GM15510 (cell line): ENCODE data around the gene PLXNA4.

Experiments used
- POLR2A ChIP-seq: IDR thresholded peaks from 3 replicates; pipeline ENCODE4 v1.6.1; 2011; ENCODE audit warnings: borderline replicate concordance; ENCODE audit not compliant: insufficient read length; ENCODE audit errors: extremely low read depth

Gene PLXNA4

DNA sequence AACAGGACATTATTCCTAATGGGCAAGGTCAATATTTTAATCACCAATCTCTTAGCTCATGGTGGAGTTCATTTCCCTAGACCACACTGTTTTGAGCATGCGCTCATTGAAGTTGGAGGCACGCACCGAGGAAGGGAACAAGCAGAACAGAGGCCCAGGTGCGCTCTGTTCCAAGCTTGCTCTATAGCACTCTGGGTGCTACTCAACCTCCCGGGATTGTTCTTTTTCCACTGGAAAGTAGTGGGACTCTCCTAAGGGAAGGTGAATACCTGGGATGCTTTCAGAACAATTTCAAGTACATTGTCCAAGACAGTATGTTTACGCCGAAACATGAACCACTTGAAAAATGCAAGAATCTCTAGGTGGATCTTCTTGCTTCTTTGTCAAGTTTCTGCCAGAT is 16.2 kb downstream of the PLXNA4 start:
- no peak for TF ChIP-seq POLR2A

DNA sequence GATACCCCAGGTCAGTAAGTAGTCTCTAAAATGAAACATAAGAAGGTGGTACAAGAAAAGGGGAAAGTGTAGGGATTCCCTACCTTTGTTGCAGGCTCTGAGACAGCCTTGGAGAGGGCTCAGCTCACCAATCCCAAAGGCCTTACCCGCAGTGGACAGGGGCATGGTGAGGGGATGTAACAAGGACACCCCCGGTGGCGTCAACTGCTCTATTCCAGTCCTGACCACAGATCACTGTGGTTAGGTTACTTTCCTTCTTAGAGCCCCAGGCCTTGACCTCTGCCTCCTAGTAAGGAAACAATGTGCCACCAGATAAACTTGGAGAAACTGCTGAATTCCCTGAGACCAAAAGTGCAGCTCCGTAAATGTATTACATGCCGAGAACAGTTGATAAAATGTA is 17.5 kb downstream of the PLXNA4 start:
- TF ChIP-seq POLR2A = no peak

DNA sequence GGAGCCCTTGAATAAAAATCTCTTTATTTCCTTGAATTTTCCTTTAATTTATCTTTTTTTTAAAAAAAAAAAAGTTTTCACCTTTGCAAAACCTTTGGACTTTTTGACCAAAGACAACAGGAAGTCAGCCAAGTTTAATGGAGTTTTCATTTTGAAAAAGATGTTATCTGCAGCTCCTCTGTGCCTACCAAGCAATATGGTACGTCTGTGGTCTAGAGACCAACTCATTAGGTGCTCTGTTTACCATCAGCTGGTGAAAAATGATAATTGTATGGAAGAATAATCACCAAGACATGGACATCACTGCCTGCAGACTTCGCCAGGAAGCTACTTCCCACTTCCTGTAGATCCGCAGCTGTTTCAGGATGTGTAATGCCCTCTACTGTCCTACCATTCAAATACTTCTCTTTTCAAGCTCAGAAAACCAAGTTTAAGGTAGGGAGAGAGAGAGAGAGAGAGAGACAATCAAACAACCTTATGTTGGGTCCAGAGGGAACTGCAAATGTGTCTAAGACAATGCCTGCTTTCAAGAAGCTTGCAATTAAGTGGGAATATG is 18.7 kb downstream of the PLXNA4 start:
- TF ChIP-seq POLR2A = no peak

DNA sequence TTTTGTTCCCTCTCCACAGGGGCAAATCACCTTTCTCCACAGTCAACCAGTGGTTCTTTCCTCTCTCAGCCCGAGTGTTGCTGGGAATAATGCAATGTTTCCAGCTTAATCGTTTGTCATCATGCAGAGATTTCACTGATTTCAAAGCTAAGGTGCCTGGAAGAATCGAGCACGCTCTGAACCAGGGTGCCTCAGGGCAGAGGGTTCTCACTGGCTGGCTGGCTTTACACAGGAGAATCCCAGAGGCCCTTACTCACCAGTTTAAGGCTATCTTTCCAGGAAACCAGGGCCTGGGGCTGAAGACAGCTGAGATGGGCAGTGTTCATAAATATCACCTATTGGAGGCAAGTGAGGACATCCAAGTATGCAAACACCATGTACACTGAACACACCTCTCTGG is 21.8 kb downstream of the PLXNA4 start:
- no peak for TF ChIP-seq POLR2A

DNA sequence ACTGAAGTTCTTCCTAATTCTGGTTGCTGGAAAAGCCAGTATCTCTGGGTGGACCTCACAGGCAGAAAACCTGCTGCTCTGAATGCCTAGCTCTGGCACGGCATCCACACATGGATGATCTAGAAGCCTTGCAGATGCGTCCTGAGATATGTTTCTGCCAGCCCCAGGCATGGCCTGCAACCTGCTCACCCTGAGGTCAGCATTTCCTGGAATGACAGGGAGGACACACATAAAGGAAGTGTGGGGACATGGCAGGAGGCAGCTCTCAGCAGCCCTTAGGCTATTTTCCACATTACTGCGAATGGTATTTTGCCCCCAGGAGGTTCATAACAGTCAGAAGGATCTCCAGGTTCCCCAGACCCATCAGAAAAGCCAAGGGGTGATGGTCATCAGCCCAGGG is 23.2 kb downstream of the PLXNA4 start:
- no peak for TF ChIP-seq POLR2A

DNA sequence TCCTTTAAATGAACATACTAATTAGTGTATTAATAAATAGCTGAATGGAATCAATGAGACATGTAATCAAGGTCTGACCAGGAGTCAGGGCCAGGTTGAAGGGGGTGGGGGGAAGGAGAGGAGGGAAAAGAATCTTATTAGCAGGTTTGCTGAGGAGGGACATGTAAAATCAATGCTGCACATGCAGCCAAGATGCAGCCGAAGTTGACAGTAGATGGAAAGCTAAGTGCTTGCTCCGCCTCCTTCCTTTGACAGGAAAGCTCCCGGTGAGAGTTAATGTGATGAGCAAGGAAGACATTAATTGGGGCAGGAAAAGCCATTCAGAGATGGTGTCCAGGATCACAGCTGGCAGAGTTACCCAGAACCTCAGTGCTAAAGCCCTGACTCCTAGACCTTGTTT is 24.4 kb downstream of the PLXNA4 start:
- TF ChIP-seq POLR2A = no peak

DNA sequence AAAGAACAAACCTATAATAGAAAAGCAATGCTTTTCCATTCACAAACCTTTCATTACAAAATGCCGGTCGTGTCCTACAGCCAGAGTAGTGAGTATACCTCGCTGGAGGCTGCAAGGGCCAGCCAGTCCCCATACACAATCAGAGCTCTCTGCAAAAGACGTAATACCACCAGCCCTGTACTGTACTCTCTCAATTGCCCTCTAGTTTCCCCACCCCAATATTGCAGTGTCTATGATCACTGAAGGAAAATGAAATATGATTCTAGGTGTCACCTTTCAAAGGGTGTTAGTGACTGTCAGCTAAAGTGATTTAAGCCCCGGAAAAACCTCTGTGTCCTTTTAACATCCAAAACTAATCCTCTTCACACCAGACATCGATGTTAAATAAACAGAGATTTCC is 24.8 kb downstream of the PLXNA4 start:
- no peak for TF ChIP-seq POLR2A

DNA sequence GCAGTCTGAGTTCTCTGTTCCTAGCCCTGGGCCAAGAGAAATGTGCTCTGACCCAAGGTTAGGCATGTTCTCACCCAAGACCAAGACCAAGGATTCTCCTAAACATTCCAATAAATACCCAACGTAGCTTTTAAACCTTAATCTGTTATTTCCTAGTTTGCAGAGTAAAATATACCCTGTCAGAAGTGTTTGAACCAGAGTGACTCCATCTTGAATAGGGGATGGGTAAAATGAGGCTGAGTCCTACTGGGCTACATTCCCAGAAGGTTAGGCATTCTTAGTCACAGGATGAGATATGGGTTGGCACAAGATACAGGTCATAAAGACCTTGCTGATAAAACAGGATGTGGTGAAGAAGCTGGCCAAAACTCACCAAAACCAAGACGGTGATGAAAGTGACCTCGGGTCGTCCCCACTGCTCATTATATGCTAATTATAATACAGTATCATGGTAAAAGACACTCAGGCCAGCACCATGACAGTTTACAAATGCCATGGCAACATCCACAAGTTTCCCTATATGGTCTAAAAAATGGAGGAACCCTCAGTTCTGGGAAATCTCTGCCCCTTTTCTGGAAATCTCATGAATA is 27.7 kb downstream of the PLXNA4 start:
- no peak for TF ChIP-seq POLR2A

DNA sequence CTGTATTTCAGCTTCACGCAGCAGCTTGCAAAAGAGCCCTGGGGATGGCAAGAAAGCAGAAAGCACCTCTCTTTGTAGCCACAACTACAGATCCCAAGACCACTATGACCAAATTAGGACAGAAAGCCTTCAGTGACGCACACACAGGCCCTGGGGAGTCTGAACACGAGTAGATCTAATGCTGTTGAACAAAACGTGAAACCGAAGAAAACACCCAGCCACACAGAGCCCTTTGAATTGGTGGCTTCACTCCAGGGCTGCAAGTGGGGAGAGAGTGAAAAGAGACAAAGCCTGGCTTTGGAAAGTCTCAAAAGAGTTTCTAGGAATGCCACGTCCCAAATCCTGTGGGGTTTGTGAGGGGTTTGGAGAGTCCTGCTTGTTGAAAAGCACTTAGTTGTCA is 28.4 kb downstream of the PLXNA4 start:
- no peak for TF ChIP-seq POLR2A

DNA sequence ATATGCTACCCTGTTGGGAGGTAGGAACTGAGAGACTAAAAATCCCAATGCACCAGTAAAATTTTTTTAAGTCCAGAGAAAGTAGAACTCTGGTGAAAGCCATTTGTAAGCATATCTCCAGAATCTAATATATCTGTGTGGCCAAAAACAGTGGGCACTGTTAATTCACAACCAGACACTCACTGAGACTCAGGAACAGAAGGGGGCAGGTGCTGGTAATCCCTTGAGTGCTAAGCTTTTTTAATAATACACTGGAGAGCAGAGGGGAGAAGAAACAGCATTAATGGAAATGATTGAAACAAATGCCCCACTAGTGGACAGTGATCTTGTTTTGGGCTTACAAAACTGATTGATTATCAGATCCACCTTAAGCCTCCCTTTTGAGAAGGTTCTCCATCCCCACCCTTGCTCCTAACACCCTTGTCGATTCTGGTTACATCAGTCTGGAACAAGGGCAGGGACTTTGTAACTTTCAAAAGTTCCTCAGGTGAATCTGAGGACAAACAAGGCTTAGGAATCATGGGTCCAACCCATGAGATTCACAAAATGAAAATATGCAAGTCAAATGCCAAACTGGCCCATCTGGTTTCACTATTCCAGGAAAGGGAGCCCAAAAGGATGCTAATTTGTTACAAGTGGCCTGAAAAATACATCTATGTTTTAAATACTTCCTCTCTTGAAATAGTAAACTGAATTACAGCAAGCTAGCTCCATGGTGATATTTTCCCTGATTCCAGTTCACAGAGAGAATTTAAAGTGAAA is 29.7 kb downstream of the PLXNA4 start:
- no peak for TF ChIP-seq POLR2A

DNA sequence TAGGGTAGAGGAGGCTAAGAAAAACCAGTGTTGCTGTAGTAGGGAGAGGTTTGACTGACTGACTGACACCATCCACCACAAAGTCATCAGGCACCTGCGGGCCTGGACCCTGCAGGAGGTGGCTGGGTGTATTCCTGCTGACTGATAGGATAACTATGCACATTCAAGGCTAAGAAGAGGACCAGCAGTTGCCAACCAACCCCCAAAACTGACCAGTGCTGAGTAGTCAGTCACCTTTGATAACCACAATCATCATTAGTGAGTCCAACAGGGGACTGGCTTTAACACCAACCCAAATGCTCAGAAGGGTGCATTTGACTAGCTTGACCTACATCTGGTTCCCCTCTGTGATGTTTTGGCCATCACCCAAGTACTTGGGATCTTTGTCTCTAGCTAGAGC is 30.5 kb downstream of the PLXNA4 start:
- TF ChIP-seq POLR2A = no peak

DNA sequence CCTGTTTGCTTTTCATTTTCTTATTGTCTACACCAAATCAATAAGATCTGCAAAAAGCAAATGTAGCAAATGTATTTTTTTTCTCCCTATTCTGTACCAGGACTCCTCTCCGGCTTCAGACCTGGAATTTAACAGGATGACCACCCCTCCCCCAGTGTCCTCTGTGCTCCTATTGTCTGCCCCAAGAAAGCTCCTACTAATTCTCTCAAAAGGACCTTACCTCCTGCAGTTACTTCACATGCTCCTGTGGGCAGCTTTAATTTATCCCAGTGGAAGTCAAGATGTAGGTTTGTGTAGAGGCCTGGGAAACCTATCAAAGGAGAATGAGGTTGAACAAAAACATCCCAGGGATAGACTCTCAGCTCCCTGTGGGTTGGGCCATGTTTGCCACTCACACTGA is 31.3 kb downstream of the PLXNA4 start:
- TF ChIP-seq POLR2A = no peak

DNA sequence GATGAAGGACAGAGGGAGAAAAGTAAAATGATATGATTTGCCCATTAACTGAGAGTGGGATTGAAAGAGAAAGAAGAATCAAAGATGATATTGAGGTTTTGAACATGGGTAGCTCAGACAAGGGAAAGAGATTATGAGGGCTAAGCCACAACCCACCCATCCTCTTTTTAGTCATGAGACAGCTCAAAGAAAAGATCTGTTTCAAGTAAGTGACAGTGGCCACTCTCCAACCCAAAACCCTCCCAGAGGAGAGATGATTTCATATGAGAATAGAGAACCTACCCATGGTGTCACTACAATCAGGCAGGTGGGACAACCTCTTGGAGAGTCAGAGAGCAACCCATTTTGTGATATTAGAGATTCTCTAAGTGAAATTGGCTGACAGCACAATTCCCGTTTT is 32.2 kb downstream of the PLXNA4 start:
- no peak for TF ChIP-seq POLR2A

DNA sequence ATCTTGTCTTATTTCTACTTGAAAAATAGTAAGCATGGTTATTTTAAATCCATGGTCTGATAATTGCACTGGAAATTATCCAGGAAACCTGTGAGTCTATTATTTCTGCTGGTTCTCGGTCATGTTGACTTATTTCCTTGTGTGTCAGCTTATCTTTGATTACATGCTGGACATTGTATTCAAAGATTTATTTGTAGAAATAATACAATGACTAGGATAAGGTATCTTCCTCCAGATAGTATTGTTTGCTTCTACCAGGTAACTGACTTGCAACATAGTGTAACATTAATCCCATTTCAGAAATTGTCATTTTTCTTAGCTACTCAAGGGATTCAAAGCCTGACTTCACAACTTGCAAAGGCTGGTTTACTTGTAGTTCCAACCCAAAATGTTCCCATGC is 33.4 kb downstream of the PLXNA4 start:
- no peak for TF ChIP-seq POLR2A

DNA sequence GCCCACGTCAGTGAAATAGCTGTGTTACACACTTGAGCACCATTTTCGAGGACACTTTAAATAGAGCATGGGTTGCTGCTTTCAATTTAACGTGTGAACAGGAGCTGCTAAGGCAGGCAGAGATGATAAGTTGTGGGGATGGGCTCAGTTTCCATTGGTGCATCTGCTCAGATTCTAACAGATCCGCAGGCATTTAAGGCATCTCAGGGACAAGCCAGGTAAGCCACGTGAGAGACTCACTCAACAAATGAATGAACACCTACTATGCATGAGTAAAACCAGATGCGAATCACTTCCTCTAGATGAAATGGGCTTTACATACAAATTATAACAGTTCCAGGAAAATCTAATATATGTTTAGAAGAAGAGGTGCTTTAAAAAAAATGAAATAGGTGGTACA is 34.6 kb downstream of the PLXNA4 start:
- TF ChIP-seq POLR2A = no peak

DNA sequence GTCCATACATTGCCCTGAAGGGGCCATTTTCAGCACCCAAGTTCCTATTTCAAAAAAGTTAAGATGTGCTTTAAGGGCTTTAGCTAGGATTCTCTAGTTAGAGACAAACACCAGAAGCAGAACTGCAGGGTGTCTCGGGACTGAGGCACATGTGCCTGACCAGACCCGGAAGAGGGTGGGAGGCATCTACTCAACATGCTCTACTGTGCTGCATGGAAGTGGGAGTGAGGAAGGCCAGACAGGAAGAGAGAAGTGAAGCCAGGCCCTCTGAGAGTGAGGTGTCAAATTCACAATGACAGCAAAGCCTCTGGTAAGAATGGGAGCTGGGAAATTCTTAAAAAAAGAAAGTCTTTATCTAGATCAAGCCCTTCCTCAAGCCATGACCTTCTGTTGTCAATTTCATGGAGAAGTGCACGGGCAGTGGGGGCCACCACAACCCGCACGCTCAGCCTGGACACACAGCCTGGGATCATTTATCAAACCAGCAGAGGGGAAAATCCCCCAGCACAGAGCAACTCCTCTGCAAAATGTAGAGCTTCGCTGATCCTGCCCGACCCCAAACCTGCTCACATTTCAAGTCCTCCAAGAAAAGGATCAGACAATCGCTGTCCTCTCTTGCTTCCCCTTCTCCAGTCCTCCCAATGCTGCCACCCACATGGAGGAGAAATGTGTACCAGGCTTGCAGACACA is 38.7 kb downstream of the PLXNA4 start:
- no peak for TF ChIP-seq POLR2A

DNA sequence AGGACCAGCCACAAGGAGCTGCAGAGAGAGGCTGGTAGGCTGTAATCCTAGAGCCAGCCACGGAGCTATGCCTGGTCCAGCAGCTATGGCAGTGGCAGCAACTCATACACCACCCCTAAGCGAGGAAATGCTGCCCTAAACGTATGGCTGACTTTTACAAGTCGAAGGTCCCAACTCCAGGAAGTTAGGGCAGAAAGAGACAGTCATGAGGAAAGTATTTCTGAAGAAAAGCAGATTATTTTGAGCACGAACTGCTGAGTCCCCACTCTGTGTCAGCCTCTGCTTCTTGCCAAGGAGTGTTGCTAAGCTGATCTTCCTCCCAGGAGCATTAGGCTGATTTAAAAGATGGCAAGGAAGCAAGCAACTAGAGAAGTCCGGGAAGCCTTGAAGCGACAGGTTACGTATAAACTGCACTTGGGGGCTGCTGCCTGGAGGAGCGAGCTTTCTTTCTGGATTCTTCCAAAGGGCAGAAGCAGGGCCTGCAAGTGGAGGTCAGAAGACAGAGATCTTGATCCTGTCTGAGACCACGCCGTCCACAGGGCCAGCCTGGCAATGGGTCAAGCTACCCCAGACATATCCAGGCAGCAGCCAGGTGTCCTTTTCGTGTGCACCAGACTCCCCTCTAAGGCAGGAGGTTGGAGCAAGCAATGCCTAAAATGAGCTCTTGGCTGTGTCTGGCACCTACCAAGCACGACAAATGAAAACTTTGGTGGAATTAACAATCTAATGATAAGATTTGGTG is 39.4 kb downstream of the PLXNA4 start:
- TF ChIP-seq POLR2A = no peak
